Chondrocyte (in vitro differentiated cells): ENCODE measurements around the gene EWSR1. TPM values are rescaled to one million over a fixed set of nuclear protein-coding genes. Genes with fewer than 3 reads are reported as not detected.
"Not testable (repeated sequence)": the region's sequence is repeated elsewhere in the genome, so short reads cannot be mapped to it uniquely, and the experiment has no call there.

Experiments used
- DNase-seq: peaks from one replicate; pipeline ENCODE4 v3.0.0; 2021; ENCODE audit warnings: mixed read lengths, low spot score
- H3K27ac Mint-ChIP-seq: one replicate; pipeline ENCODE4 v1.8.0; 2021; ENCODE audit warnings: mild to moderate bottlenecking, moderate library complexity, mixed read lengths; ENCODE audit not compliant: unreplicated experiment
- H3K27me3 Mint-ChIP-seq: 2 replicates; pipeline ENCODE4 v1.8.0; 2021; ENCODE audit warnings: low read depth, mixed read lengths
- H3K36me3 Mint-ChIP-seq: 2 replicates; pipeline ENCODE4 v1.8.0; 2021; ENCODE audit warnings: low read depth, mixed read lengths
- H3K4me1 Mint-ChIP-seq: 2 replicates; pipeline ENCODE4 v1.8.0; 2021; ENCODE audit warnings: low read depth, mild to moderate bottlenecking, mixed read lengths
- H3K4me3 Mint-ChIP-seq: one replicate; pipeline ENCODE4 v1.8.0; 2021; ENCODE audit warnings: mild to moderate bottlenecking, moderate library complexity, mixed read lengths; ENCODE audit not compliant: unreplicated experiment
- H3K9me3 Mint-ChIP-seq: 2 replicates; pipeline ENCODE4 v1.8.0; 2021; ENCODE audit warnings: low read depth, mixed read lengths
- total RNA-seq: library from RNA; stranded (reverse); gene quantifications from 3 replicates; pipeline ENCODE4 v1.2.1, GENCODE V29; 2021
- TF ChIP-seq, protein P1 (sequence below): fragments of 200-600 bp; sonication (generic); IDR thresholded peaks from 2 replicates; pipeline ENCODE4 v1.5.0; 2021; ENCODE audit warnings: antibody characterized with exemption, mild to moderate bottlenecking, moderate library complexity

Gene EWSR1
- total RNA-seq, 1 donor from 2014 or later, result 139 TPM

DNA sequence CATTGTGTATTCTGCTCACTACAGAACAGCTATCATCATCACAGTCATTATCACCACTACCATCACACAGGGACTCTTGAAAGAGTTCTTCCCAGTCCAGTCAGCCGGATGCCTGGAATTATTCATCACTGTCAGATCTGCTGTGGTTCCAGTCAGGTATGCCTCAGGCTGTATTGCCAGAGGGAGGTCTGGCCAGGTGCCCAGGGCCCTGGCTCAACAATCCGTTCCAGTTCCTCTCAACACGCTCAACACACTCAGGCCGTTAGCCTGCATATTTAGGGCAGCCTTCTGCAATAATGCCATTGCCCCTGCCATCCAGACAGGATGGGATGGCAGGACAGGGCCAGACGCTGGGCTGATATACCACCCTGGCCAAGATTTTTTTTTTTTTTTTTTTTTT is 76.1 kb downstream of the EWSR1 start:
- Mint-ChIP-seq H3K27me3 (no peaks in the 10 kb centered on the region), H3K27ac (peak overlapping the region; percentile 84), H3K36me3 (peaks cover 21% of the 10 kb centered on the region), H3K4me1 (peaks cover 23% of the 10 kb centered on the region), H3K9me3 (no peaks in the 10 kb centered on the region), H3K4me3 (no peak overlapping the region)
- TF ChIP-seq, protein P1, sequence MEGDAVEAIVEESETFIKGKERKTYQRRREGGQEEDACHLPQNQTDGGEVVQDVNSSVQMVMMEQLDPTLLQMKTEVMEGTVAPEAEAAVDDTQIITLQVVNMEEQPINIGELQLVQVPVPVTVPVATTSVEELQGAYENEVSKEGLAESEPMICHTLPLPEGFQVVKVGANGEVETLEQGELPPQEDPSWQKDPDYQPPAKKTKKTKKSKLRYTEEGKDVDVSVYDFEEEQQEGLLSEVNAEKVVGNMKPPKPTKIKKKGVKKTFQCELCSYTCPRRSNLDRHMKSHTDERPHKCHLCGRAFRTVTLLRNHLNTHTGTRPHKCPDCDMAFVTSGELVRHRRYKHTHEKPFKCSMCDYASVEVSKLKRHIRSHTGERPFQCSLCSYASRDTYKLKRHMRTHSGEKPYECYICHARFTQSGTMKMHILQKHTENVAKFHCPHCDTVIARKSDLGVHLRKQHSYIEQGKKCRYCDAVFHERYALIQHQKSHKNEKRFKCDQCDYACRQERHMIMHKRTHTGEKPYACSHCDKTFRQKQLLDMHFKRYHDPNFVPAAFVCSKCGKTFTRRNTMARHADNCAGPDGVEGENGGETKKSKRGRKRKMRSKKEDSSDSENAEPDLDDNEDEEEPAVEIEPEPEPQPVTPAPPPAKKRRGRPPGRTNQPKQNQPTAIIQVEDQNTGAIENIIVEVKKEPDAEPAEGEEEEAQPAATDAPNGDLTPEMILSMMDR, result no peak
- DNase-seq, result no peak

DNA sequence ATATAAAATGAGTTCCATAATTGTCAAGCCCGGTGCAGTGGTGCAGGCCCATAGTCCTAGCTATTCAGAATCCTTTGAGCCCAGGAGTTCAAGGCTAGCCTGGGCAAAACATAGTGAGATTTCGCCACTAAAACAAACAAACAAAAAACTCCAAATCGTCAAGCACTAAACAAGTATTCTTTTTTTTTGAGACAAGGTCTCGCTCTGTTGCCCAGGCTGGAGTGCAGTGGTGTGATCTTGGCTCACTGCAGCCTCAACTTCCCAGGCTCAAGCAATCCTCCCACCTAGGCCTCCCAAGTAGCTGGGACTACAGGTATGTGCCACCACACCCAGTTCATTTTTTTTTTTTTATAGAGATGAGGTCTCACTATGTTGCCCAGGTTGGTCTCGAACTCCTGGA is 76.8 kb downstream of the EWSR1 start:
- not testable (repeated sequence) for DNase-seq, H3K27me3 Mint-ChIP-seq, H3K4me3 Mint-ChIP-seq, H3K9me3 Mint-ChIP-seq, H3K27ac Mint-ChIP-seq
- peaks cover 23% of the 10 kb centered on the region for H3K4me1 Mint-ChIP-seq
- H3K36me3 Mint-ChIP-seq, result peaks cover 21% of the 10 kb centered on the region

DNA sequence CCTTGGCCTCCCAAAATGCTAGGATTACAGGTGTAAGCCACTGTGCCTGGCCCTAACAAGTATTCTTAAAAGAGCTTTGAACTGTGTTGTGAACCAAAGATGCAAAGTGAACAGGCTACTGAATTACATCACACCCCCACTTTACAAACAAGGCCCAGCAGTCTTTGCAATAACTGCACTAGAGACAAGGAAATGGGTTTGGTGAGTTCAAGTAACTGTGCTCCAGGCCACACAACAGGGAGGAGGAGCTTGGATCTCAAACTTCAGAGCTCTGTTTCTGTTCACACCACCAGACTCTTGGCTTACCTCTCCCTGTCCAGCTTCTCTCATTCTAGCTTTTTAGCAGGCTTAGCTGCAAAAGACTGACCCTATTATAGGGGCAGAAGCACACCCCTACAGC is 77.9 kb downstream of the EWSR1 start:
- no peaks in the 10 kb centered on the region for H3K9me3 Mint-ChIP-seq
- no peak overlapping the region for H3K27ac Mint-ChIP-seq
- peaks cover 23% of the 10 kb centered on the region for H3K4me1 Mint-ChIP-seq
- H3K27me3 Mint-ChIP-seq, result no peaks in the 10 kb centered on the region
- TF ChIP-seq, protein P1, result no peak
- DNase-seq, result no peak
- no peak overlapping the region for H3K4me3 Mint-ChIP-seq
- H3K36me3 Mint-ChIP-seq, result peaks cover 25% of the 10 kb centered on the region

DNA sequence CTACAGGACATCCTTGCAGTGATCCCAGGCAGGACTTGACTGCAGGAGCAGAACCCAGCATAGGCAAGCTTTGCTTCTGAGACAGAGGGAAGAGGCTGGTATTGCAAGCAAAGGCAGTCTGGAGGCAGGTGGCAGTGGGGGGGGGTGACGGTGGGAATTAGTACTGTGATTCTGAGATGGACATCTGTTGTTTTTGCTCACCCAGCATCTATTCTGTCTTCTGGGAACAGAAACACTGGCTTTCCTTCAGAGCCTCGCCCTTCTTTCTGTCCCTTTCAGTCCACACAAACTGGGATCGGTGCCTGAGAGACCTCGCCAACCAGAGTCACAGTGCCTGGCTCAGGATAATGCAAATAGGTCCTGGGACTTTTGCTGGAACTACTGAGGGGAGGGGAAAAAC is 78.6 kb downstream of the EWSR1 start:
- H3K36me3 Mint-ChIP-seq, result peaks cover 26% of the 10 kb centered on the region
- TF ChIP-seq, protein P1, result no peak
- H3K27ac Mint-ChIP-seq, result no peak overlapping the region
- H3K4me1 Mint-ChIP-seq, result peaks cover 23% of the 10 kb centered on the region
- no peak overlapping the region for H3K4me3 Mint-ChIP-seq
- H3K9me3 Mint-ChIP-seq, result no peaks in the 10 kb centered on the region
- no peak for DNase-seq
- H3K27me3 Mint-ChIP-seq, result no peaks in the 10 kb centered on the region

DNA sequence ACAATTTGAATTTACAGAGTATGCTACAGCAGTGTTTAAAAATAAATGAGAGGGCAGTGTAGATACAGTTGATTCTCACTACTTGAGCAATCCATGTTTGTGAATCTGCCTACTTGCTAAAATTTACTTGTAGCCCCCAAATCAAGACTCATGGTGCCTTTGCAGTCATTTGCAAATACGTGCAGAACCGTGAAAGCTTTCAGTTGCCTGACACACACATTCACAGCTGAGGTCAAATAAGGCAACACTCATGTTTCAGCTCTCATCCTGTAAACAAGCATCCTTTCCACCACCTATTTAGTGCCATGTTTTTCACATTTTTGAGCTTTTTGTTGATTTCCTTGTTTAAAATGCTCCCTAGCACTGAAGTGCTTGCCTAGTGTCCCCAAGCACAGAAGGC is 80.0 kb downstream of the EWSR1 start:
- Mint-ChIP-seq H3K27me3 (no peaks in the 10 kb centered on the region), H3K4me1 (peaks cover 21% of the 10 kb centered on the region), H3K9me3 (no peaks in the 10 kb centered on the region), H3K36me3 (peaks cover 25% of the 10 kb centered on the region), H3K4me3 (no peak overlapping the region), H3K27ac (no peak overlapping the region)
- TF ChIP-seq, protein P1, result no peak
- DNase-seq, result no peak

DNA sequence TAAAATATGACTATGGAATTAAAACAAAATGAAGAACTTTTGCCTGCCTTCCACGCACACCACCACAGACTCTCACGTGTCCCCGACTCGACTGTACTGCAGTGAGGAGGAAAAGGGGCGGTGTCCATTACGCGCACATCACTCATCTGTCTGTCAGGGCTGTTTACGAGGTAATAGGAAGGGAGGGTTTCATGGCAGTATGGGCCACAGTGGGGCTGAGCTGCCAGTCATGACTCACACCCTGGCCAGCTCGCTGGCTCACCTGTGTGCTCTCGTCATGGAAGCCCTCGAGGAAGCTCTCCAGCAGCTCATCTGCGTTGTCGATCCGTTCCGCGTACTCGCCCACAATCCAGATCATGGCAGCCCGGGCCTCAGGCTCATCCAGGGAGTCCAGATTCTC is 80.9 kb downstream of the EWSR1 start:
- no peak for DNase-seq
- TF ChIP-seq, protein P1, result no peak
- no peaks in the 10 kb centered on the region for H3K27me3 Mint-ChIP-seq
- peaks cover 27% of the 10 kb centered on the region for H3K36me3 Mint-ChIP-seq
- H3K9me3 Mint-ChIP-seq, result no peaks in the 10 kb centered on the region
- no peak overlapping the region for H3K27ac Mint-ChIP-seq
- peaks cover 12% of the 10 kb centered on the region for H3K4me1 Mint-ChIP-seq
- H3K4me3 Mint-ChIP-seq, result no peak overlapping the region
